ENCODE results near the gene AGT.

- TF ChIP-seq, protein P1, sequence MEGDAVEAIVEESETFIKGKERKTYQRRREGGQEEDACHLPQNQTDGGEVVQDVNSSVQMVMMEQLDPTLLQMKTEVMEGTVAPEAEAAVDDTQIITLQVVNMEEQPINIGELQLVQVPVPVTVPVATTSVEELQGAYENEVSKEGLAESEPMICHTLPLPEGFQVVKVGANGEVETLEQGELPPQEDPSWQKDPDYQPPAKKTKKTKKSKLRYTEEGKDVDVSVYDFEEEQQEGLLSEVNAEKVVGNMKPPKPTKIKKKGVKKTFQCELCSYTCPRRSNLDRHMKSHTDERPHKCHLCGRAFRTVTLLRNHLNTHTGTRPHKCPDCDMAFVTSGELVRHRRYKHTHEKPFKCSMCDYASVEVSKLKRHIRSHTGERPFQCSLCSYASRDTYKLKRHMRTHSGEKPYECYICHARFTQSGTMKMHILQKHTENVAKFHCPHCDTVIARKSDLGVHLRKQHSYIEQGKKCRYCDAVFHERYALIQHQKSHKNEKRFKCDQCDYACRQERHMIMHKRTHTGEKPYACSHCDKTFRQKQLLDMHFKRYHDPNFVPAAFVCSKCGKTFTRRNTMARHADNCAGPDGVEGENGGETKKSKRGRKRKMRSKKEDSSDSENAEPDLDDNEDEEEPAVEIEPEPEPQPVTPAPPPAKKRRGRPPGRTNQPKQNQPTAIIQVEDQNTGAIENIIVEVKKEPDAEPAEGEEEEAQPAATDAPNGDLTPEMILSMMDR (IDR thresholded peaks at IDR 0.05; ENCODE audit: low read length) = no peak
- no peak for TF ChIP-seq EZH2 (IDR thresholded peaks at IDR 0.05; ENCODE audit: borderline replicate concordance, low read length)
These were observed 37.2 kb upstream of the AGT start for GRCh38 chr1:230750986-230751625.
